HT-29 (cell line): ENCODE measurements around the gene RAB8A. TPM values are rescaled to one million over a fixed set of nuclear protein-coding genes. Genes with fewer than 3 reads are reported as not detected.
"Not testable (repeated sequence)": the region's sequence is repeated elsewhere in the genome, so short reads cannot be mapped to it uniquely, and the experiment has no call there.

Experiments
- DNase-seq: peaks from one replicate; pipeline ENCODE4 v3.0.0-alpha.2; 2015; ENCODE audit warnings: low spot score
- total RNA-seq: library from RNA; depleted of rRNA; stranded (reverse); fragments of >200 nt; shearing (Covaris generic); gene quantifications from 2 replicates; pipeline ENCODE4 v1.2.3, GENCODE V29; 2014

RAB8A gene
- total RNA-seq, 1 experiment from 2014 or later: 45.9 TPM

GRCh38 chr19:16112778-16113177 lies 1.1 kb downstream of the RAB8A start:
- no peak for DNase-seq

GRCh38 chr19:16113727-16114126 lies 2.0 kb downstream of the RAB8A start:
- no peak for DNase-seq

GRCh38 chr19:16115301-16116039 lies 3.8 kb downstream of the RAB8A start:
- no peak for DNase-seq

GRCh38 chr19:16116067-16116466 lies 4.4 kb downstream of the RAB8A start:
- no peak for DNase-seq

- DNase-seq: no peak
Measured at GRCh38 chr19:16117594-16118033, 5.9 kb downstream of the RAB8A start.

- no peak for DNase-seq
Measured at GRCh38 chr19:16118489-16119033, 6.9 kb downstream of the RAB8A start.

- DNase-seq: not testable (repeated sequence)
Measured at GRCh38 chr19:16119075-16119857, 7.6 kb downstream of the RAB8A start.

GRCh38 chr19:16121141-16121540 lies 9.5 kb downstream of the RAB8A start:
- no peak for DNase-seq

GRCh38 chr19:16121967-16122366 lies 10.3 kb downstream of the RAB8A start:
- DNase-seq: no peak

GRCh38 chr19:16124953-16125352 lies 13.3 kb downstream of the RAB8A start:
- DNase-seq: no peak

GRCh38 chr19:16125737-16126495 lies 14.2 kb downstream of the RAB8A start:
- DNase-seq: no peak

GRCh38 chr19:16127080-16127479 lies 15.4 kb downstream of the RAB8A start:
- no peak for DNase-seq

GRCh38 chr19:16127776-16128371 lies 16.2 kb downstream of the RAB8A start:
- no peak for DNase-seq

GRCh38 chr19:16131648-16132047 lies 20.0 kb downstream of the RAB8A start:
- DNase-seq: no peak

GRCh38 chr19:16133818-16134217 lies 22.1 kb downstream of the RAB8A start:
- no peak for DNase-seq

- DNase-seq: no peak
Measured at GRCh38 chr19:16134510-16134909, 22.8 kb downstream of the RAB8A start.

GRCh38 chr19:16135430-16136127 lies 23.9 kb downstream of the RAB8A start:
- DNase-seq: no peak

- no peak for DNase-seq
Measured at GRCh38 chr19:16136185-16136999, 24.7 kb downstream of the RAB8A start.

GRCh38 chr19:16139752-16140151 lies 28.1 kb downstream of the RAB8A start:
- no peak for DNase-seq

- DNase-seq: no peak
Measured at GRCh38 chr19:16141043-16141442, 29.4 kb downstream of the RAB8A start.
